NCI-H446 treated with DMSO at 0.1 percent for 48 hours (cell line): Measurements from ENCODE around the gene GPR63.

Experiments
- DNase-seq: peaks from one replicate; lab custom pipeline; 2025; lab: John Stamatoyannopoulos, UW

The GPR63 gene

GRCh38 chr6:96821034-96821433 is 16.2 kb downstream of the GPR63 start:
- DNase-seq = no peak

GRCh38 chr6:96816301-96816817 is 20.9 kb downstream of the GPR63 start:
- DNase-seq = no peak

- DNase-seq = no peak
Measured at GRCh38 chr6:96814625-96815024, 22.7 kb downstream of the GPR63 start.

GRCh38 chr6:96812077-96812703 is 25.1 kb downstream of the GPR63 start:
- DNase-seq = no peak

GRCh38 chr6:96811670-96812069 is 25.6 kb downstream of the GPR63 start:
- no peak for DNase-seq

- DNase-seq = no peak
Measured at GRCh38 chr6:96811136-96811535, 26.1 kb downstream of the GPR63 start.

GRCh38 chr6:96809119-96809518 is 28.2 kb downstream of the GPR63 start:
- DNase-seq = no peak

GRCh38 chr6:96803106-96803481 is 34.2 kb downstream of the GPR63 start:
- DNase-seq = no peak

- no peak for DNase-seq
Measured at GRCh38 chr6:96795481-96795880, 41.8 kb downstream of the GPR63 start.

- no peak for DNase-seq
Measured at GRCh38 chr6:96794980-96795379, 42.3 kb downstream of the GPR63 start.

- no peak for DNase-seq
Measured at GRCh38 chr6:96792561-96793190, 44.6 kb downstream of the GPR63 start.

GRCh38 chr6:96789871-96790270 is 47.4 kb downstream of the GPR63 start:
- DNase-seq = no peak

- no peak for DNase-seq
Measured at GRCh38 chr6:96787846-96788580, 49.3 kb downstream of the GPR63 start.

- DNase-seq = no peak
Measured at GRCh38 chr6:96786336-96786735, 50.9 kb downstream of the GPR63 start.

GRCh38 chr6:96784650-96785049 is 52.6 kb downstream of the GPR63 start:
- DNase-seq = no peak

- DNase-seq = no peak
Measured at GRCh38 chr6:96783307-96783706, 54.0 kb downstream of the GPR63 start.

- no peak for DNase-seq
Measured at GRCh38 chr6:96781557-96781956, 55.7 kb downstream of the GPR63 start.

GRCh38 chr6:96777113-96777512 is 60.2 kb downstream of the GPR63 start:
- no peak for DNase-seq

GRCh38 chr6:96775727-96776400 is 61.4 kb downstream of the GPR63 start:
- no peak for DNase-seq

- no peak for DNase-seq
Measured at GRCh38 chr6:96766769-96767168, 70.5 kb downstream of the GPR63 start.

- no peak for DNase-seq
Measured at GRCh38 chr6:96762599-96762998, 74.7 kb downstream of the GPR63 start.

- DNase-seq = no peak
Measured at GRCh38 chr6:96761794-96762193, 75.5 kb downstream of the GPR63 start.
